CD14-positive monocyte (primary cell): Measurements from ENCODE around the gene CCDC180. TPM values are rescaled to one million over a fixed set of nuclear protein-coding genes. Genes with fewer than 3 reads are reported as not detected.

Experiments
- DNase-seq, 3 donors: peaks; one replicate each; pipeline ENCODE4 v3.0.0-alpha.2; 2011 to 2022
- H2AFZ ChIP-seq: 2 replicates; pipeline ENCODE4 v1.6.0; 2012; ENCODE audit warnings: mild to moderate bottlenecking, low read depth, low read length, inconsistent platforms; ENCODE audit not compliant: insufficient read depth, poor library complexity, severe bottlenecking
- H3K27ac ChIP-seq, 2 donors: 1 replicate in 1 of 2; 2 replicates in 1 of 2; pipeline ENCODE4 v1.5.1; 2012 to 2013; ENCODE audit warnings: low read length in 2 of 2, control low read depth in 1 of 2, inconsistent platforms in 1 of 2, low read depth in 1 of 2, mild to moderate bottlenecking in 1 of 2
- H3K27me3 ChIP-seq, 2 donors: one replicate each; pipeline versions ENCODE4 v1.6.0 to v1.6.1; 2011 to 2013; ENCODE audit warnings: low read length in 2 of 2; ENCODE audit not compliant: control insufficient read depth in 2 of 2, insufficient read depth in 2 of 2
- H3K36me3 ChIP-seq, 2 donors: replicated peaks in 1 of 2; 1 replicate in 1 of 2; 2 replicates in 1 of 2; pipeline versions ENCODE4 v1.5.1 to v1.6.1; 2012 to 2013; ENCODE audit warnings: low read length in 2 of 2, control low read depth in 1 of 2, inconsistent platforms in 1 of 2, mild to moderate bottlenecking in 1 of 2; ENCODE audit not compliant: insufficient read depth in 2 of 2, control insufficient read depth in 1 of 2
- H3K4me1 ChIP-seq, 2 donors: 1 replicate in 1 of 2; 2 replicates in 1 of 2; pipeline versions ENCODE4 v1.5.1 to v1.6.1; 2012 to 2013; ENCODE audit warnings: low read length in 2 of 2, control low read depth in 1 of 2, inconsistent platforms in 1 of 2, mild to moderate bottlenecking in 1 of 2, moderate library complexity in 1 of 2; ENCODE audit not compliant: insufficient read depth in 2 of 2, control insufficient read depth in 1 of 2
- H3K4me2 ChIP-seq: replicated peaks from 2 replicates; pipeline ENCODE3; 2012; ENCODE audit warnings: low read length, moderate library complexity, mild to moderate bottlenecking; ENCODE audit not compliant: poor library complexity, severe bottlenecking; ENCODE audit errors: extremely low read depth
- H3K4me3 ChIP-seq, 3 experiments: fragments of 200-600 bp in 1 of 3; sonication (generic) in 1 of 3; replicated peaks in 1 of 3; 1 replicate in 2 of 3; 2 replicates in 1 of 3; pipeline ENCODE4 v1.5.1; 2011 to 2013; ENCODE audit warnings: low read length in 3 of 3, mild to moderate bottlenecking in 3 of 3, control low read depth in 2 of 3, low read depth in 2 of 3, inconsistent platforms in 1 of 3, moderate library complexity in 1 of 3
- H3K79me2 ChIP-seq: 2 replicates; pipeline ENCODE4 v1.6.0; 2012; ENCODE audit warnings: mild to moderate bottlenecking, control low read depth, inconsistent platforms, low read length, moderate library complexity; ENCODE audit not compliant: insufficient read depth
- H3K9ac ChIP-seq: 2 replicates; pipeline ENCODE4 v1.6.0; 2017; ENCODE audit warnings: low read length, mild to moderate bottlenecking; ENCODE audit not compliant: insufficient read depth, poor library complexity, severe bottlenecking
- H3K9me3 ChIP-seq, 2 donors: replicated peaks in 1 of 2; 1 replicate in 1 of 2; 2 replicates in 1 of 2; pipeline versions ENCODE4 v1.5.1 to v1.6.1; 2012 to 2013; ENCODE audit warnings: low read length in 2 of 2, control low read depth in 1 of 2; ENCODE audit not compliant: control insufficient read depth in 1 of 2, insufficient read depth in 1 of 2
- H4K20me1 ChIP-seq: 2 replicates; pipeline ENCODE4 v1.6.0; 2012; ENCODE audit warnings: mild to moderate bottlenecking, low read length, control low read depth, moderate library complexity; ENCODE audit not compliant: insufficient read depth
- H3K27ac Mint-ChIP-seq, 7 donors: one replicate each; pipeline ENCODE4 v1.8.0; 2020; ENCODE audit warnings: mild to moderate bottlenecking in 7 of 7, mixed read lengths in 7 of 7, moderate library complexity in 6 of 7, inconsistent platforms in 2 of 7
- H3K27me3 Mint-ChIP-seq, 3 donors: one replicate each; pipeline ENCODE4 v1.8.0; 2021 to 2022; ENCODE audit warnings: low read depth in 3 of 3, mild to moderate bottlenecking in 3 of 3, mixed read lengths in 3 of 3, moderate library complexity in 3 of 3, inconsistent platforms in 1 of 3
- H3K36me3 Mint-ChIP-seq, 2 donors: one replicate each; pipeline ENCODE4 v1.8.0; 2020; ENCODE audit warnings: mixed read lengths in 2 of 2, inconsistent platforms in 1 of 2, mild to moderate bottlenecking in 1 of 2
- H3K4me1 Mint-ChIP-seq: one replicate; pipeline ENCODE4 v1.8.0; 2020; ENCODE audit warnings: mild to moderate bottlenecking, mixed read lengths
- H3K4me3 Mint-ChIP-seq, 2 donors: one replicate each; pipeline ENCODE4 v1.8.0; 2020; ENCODE audit warnings: mild to moderate bottlenecking in 2 of 2, mixed read lengths in 2 of 2, moderate library complexity in 1 of 2
- H3K9me3 Mint-ChIP-seq, 7 donors: one replicate each; pipeline ENCODE4 v1.8.0; 2020 to 2022; ENCODE audit warnings: mixed read lengths in 7 of 7, mild to moderate bottlenecking in 6 of 7, moderate library complexity in 6 of 7, inconsistent platforms in 2 of 7
- WGBS: methylation state at CpG from one replicate; pipeline ENCODE4 v1.1.5; 2013; ENCODE audit warnings: missing lambda C conversion rate; ENCODE audit not compliant: insufficient coverage; 5-methylcytosine and 5-hydroxymethylcytosine counted together
- intact Hi-C, 2 donors: fragments of 100-400 bp; cut with micrococcal nuclease; formaldehyde crosslinking; loops; one replicate each; pipeline versions ENCODE4 v1.15.0 to v1.15.1; 2023
- polyA plus RNA-seq, 3 donors: library from polyadenylated mRNA; depleted of rRNA in 1 of 3; unstranded in 2 of 3; stranded (reverse) in 1 of 3; fragments of 300-500 nt in 2 of 3; fragments of >200 nt in 1 of 3; fragmentation: Illumina TruSeq in 2 of 3; gene quantifications; 1 replicate in 2 of 3; 2 replicates in 1 of 3; pipeline ENCODE4 v1.2.3, GENCODE V29; 2012 to 2021
- TF ChIP-seq, protein P1 (sequence below): fragments of 200-600 bp; IDR thresholded peaks from one replicate; pipeline ENCODE4 v1.8.0; 2022; ENCODE audit warnings: antibody characterized with exemption, mild to moderate bottlenecking

The CCDC180 gene
- polyA plus RNA-seq, 3 donors: 0.24 to 1.3 TPM; not detected in 1

GRCh38 chr9:97310023-97310422 lies 2.6 kb downstream of the CCDC180 start:
- Histone ChIP-seq H3K9ac (no peak overlapping the region), H3K27ac (no peak overlapping the region), H3K4me1 (no peaks in the 10 kb centered on the region), H3K4me3 (no peak overlapping the region), H4K20me1 (no peaks in the 10 kb centered on the region), H2AFZ (no peak overlapping the region), H3K4me2 (no peak overlapping the region), H3K9me3 (peaks cover 0 to 2% of the 10 kb centered on the region in 2 donors), H3K36me3 (peaks cover 0 to 7% of the 10 kb centered on the region in 2 donors), H3K27me3 (no peaks in the 10 kb centered on the region), H3K79me2 (no peaks in the 10 kb centered on the region)
- TF ChIP-seq, protein P1, sequence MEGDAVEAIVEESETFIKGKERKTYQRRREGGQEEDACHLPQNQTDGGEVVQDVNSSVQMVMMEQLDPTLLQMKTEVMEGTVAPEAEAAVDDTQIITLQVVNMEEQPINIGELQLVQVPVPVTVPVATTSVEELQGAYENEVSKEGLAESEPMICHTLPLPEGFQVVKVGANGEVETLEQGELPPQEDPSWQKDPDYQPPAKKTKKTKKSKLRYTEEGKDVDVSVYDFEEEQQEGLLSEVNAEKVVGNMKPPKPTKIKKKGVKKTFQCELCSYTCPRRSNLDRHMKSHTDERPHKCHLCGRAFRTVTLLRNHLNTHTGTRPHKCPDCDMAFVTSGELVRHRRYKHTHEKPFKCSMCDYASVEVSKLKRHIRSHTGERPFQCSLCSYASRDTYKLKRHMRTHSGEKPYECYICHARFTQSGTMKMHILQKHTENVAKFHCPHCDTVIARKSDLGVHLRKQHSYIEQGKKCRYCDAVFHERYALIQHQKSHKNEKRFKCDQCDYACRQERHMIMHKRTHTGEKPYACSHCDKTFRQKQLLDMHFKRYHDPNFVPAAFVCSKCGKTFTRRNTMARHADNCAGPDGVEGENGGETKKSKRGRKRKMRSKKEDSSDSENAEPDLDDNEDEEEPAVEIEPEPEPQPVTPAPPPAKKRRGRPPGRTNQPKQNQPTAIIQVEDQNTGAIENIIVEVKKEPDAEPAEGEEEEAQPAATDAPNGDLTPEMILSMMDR: no peak
- DNase-seq: no peak
- Mint-ChIP-seq H3K4me3 (no peak overlapping the region), H3K27ac (no peak overlapping the region), H3K36me3 (peaks cover 3 to 5% of the 10 kb centered on the region in 2 donors), H3K27me3 (peaks cover 5 to 10% (median 7%) of the 10 kb centered on the region in 3 donors), H3K9me3 (peaks cover 0 to 10% (median 0%) of the 10 kb centered on the region in 7 donors), H3K4me1 (no peaks in the 10 kb centered on the region)
- intact Hi-C loops: no loop called here
- WGBS: 100% methylated on average over 2 of the region's 2 CpGs

DNA sequence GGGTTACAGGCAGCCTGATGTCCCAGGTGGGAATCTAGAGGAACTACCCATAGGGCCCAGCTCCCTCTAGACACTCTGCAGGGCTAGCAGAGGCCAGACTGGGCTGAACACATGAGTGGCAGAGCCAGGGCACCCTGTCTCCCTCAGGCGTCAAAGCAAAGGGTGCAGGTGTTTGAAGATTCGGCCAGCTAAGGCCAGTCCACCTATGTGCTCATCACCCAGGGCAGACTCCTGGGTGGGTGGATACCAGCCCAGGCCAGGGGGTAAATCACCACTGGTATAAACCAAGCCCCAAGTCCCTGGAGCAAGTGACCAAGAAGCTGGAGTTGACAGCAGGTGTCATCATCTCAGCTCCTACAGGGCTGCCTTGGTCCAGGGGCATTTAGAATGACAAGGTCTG lies 3.4 kb downstream of the CCDC180 start:
- Histone ChIP-seq H3K36me3 (peaks cover 0 to 12% of the 10 kb centered on the region in 2 donors), H3K9ac (no peak overlapping the region), H4K20me1 (no peaks in the 10 kb centered on the region), H3K9me3 (peaks cover 0 to 2% of the 10 kb centered on the region in 2 donors), H3K4me2 (no peak overlapping the region), H3K27me3 (no peaks in the 10 kb centered on the region), H3K4me1 (no peaks in the 10 kb centered on the region), H3K79me2 (no peaks in the 10 kb centered on the region), H3K27ac (no peak overlapping the region), H2AFZ (no peak overlapping the region), H3K4me3 (no peak overlapping the region)
- TF ChIP-seq, protein P1: no peak
- peaks cover 0 to 10% (median 0%) of the 10 kb centered on the region in 7 donors for H3K9me3 Mint-ChIP-seq
- DNase-seq: no peak
- intact Hi-C loops: no loop called here
- no peak overlapping the region for H3K27ac Mint-ChIP-seq
- peaks cover 7 to 8% of the 10 kb centered on the region in 2 donors for H3K36me3 Mint-ChIP-seq
- H3K4me1 Mint-ChIP-seq: no peaks in the 10 kb centered on the region
- WGBS: 100% methylated on average over 2 of the region's 2 CpGs
- no peak overlapping the region for H3K4me3 Mint-ChIP-seq
- H3K27me3 Mint-ChIP-seq: peaks cover 5 to 8% (median 8%) of the 10 kb centered on the region in 3 donors
